Testis (tissue), 2 donors: ENCODE data around the gene CAMTA1.

Experiments used
- POLR2A ChIP-seq: fragments of 450-650 bp; IDR thresholded peaks from one replicate; pipeline ENCODE4 v1.6.1; 2017; ENCODE audit warnings: antibody characterized with exemption, mild to moderate bottlenecking, moderate library complexity
- TF ChIP-seq, protein P1 (sequence below), 3 experiments: fragments of 450-650 bp in 2 of 3; fragments of 200-600 bp in 1 of 3; sonication (generic) in 1 of 3; IDR thresholded peaks; one replicate each; pipeline ENCODE4 v1.5.1; 2016 to 2019; ENCODE audit warnings: antibody characterized with exemption in 3 of 3, mild to moderate bottlenecking in 2 of 3, moderate library complexity in 1 of 3

- TF ChIP-seq, protein P1, sequence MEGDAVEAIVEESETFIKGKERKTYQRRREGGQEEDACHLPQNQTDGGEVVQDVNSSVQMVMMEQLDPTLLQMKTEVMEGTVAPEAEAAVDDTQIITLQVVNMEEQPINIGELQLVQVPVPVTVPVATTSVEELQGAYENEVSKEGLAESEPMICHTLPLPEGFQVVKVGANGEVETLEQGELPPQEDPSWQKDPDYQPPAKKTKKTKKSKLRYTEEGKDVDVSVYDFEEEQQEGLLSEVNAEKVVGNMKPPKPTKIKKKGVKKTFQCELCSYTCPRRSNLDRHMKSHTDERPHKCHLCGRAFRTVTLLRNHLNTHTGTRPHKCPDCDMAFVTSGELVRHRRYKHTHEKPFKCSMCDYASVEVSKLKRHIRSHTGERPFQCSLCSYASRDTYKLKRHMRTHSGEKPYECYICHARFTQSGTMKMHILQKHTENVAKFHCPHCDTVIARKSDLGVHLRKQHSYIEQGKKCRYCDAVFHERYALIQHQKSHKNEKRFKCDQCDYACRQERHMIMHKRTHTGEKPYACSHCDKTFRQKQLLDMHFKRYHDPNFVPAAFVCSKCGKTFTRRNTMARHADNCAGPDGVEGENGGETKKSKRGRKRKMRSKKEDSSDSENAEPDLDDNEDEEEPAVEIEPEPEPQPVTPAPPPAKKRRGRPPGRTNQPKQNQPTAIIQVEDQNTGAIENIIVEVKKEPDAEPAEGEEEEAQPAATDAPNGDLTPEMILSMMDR (IDR thresholded peaks at IDR 0.05): no peak
- TF ChIP-seq POLR2A: no peak
Measured at GRCh38 chr1:6753320-6754140, 31.7 kb upstream of the CAMTA1 start.
